BLaER1 (cell line): ENCODE data around the gene HNRNPAB.

Experiments
- H3K27ac ChIP-seq: shearing (Covaris generic); formaldehyde crosslinking; 2 replicates; pipeline ENCODE4 v1.8.1; 2022
- H3K27me3 ChIP-seq: shearing (Covaris generic); formaldehyde crosslinking; 2 replicates; pipeline ENCODE4 v1.8.1; 2022
- H3K36me3 ChIP-seq: shearing (Covaris generic); formaldehyde crosslinking; 2 replicates; pipeline ENCODE4 v1.8.1; 2022
- H3K4me1 ChIP-seq: shearing (Covaris generic); formaldehyde crosslinking; 2 replicates; pipeline ENCODE4 v1.8.1; 2022
- H3K4me2 ChIP-seq: shearing (Covaris generic); formaldehyde crosslinking; 2 replicates; pipeline ENCODE4 v1.8.1; 2022
- H3K4me3 ChIP-seq: shearing (Covaris generic); formaldehyde crosslinking; 2 replicates; pipeline ENCODE4 v1.8.1; 2022
- H3K9ac ChIP-seq: shearing (Covaris generic); formaldehyde crosslinking; 2 replicates; pipeline ENCODE4 v1.8.1; 2022
- H3K9me3 ChIP-seq: shearing (Covaris generic); formaldehyde crosslinking; 2 replicates; pipeline ENCODE4 v1.8.1; 2022
- H4K20me1 ChIP-seq: shearing (Covaris generic); formaldehyde crosslinking; 2 replicates; pipeline ENCODE4 v1.8.1; 2022
- Cebpa-rat ChIP-seq: shearing (Covaris generic); IDR thresholded peaks from 2 replicates; pipeline ENCODE4 v1.8.1; 2022

Gene HNRNPAB

GRCh38 chr5:178180141-178180863 is 24.0 kb upstream of the HNRNPAB start:
- H3K4me3 ChIP-seq, result no peak overlapping the region
- peaks cover 8% of the 10 kb centered on the region for H3K4me1 ChIP-seq
- H3K27ac ChIP-seq, result no peak overlapping the region
- no peak overlapping the region for H3K4me2 ChIP-seq
- no peaks in the 10 kb centered on the region for H3K36me3 ChIP-seq
- H4K20me1 ChIP-seq, result no peaks in the 10 kb centered on the region
- no peaks in the 10 kb centered on the region for H3K27me3 ChIP-seq
- TF ChIP-seq Cebpa-rat, result no peak
- H3K9me3 ChIP-seq, result no peaks in the 10 kb centered on the region
- no peak overlapping the region for H3K9ac ChIP-seq

- TF ChIP-seq Cebpa-rat, result no peak
- H4K20me1 ChIP-seq, result no peaks in the 10 kb centered on the region
- H3K27ac ChIP-seq, result no peak overlapping the region
- peak overlapping the region; percentile 36 for H3K4me2 ChIP-seq
- no peak overlapping the region for H3K4me3 ChIP-seq
- H3K27me3 ChIP-seq, result no peaks in the 10 kb centered on the region
- H3K9ac ChIP-seq, result no peak overlapping the region
- no peaks in the 10 kb centered on the region for H3K36me3 ChIP-seq
- no peaks in the 10 kb centered on the region for H3K9me3 ChIP-seq
- peaks cover 8% of the 10 kb centered on the region for H3K4me1 ChIP-seq
These were observed 22.0 kb upstream of the HNRNPAB start for GRCh38 chr5:178182158-178182876.

- no peaks in the 10 kb centered on the region for H3K9me3 ChIP-seq
- no peak overlapping the region for H3K4me3 ChIP-seq
- H3K27ac ChIP-seq, result no peak overlapping the region
- no peaks in the 10 kb centered on the region for H3K36me3 ChIP-seq
- H4K20me1 ChIP-seq, result no peaks in the 10 kb centered on the region
- H3K9ac ChIP-seq, result no peak overlapping the region
- TF ChIP-seq Cebpa-rat, result no peak
- H3K27me3 ChIP-seq, result no peaks in the 10 kb centered on the region
- no peak overlapping the region for H3K4me2 ChIP-seq
- H3K4me1 ChIP-seq, result peaks cover 8% of the 10 kb centered on the region
These were observed 17.9 kb upstream of the HNRNPAB start for GRCh38 chr5:178186427-178186826.

GRCh38 chr5:178187014-178187413 is 17.3 kb upstream of the HNRNPAB start, which contains the start of gene GMCL2:
GMCL2 (minus strand) TSS chr5:178187371; CDS start chr5:178187299, 72 bp downstream.
- Histone ChIP-seq H3K36me3 (no peaks in the 10 kb centered on the region), H3K9me3 (no peaks in the 10 kb centered on the region), H3K27ac (no peak within 1 kb of the TSS), H3K4me1 (peaks cover 7% of the 10 kb centered on the region), H3K9ac (no peak within 1 kb of the TSS), H3K27me3 (no peaks in the 10 kb centered on the region), H4K20me1 (no peaks in the 10 kb centered on the region), H3K4me2 (no peak within 1 kb of the TSS), H3K4me3 (no peak within 1 kb of the TSS)
- TF ChIP-seq Cebpa-rat, result no peak

GRCh38 chr5:178189433-178189832 is 14.9 kb upstream of the HNRNPAB start:
- H3K4me2 ChIP-seq, result no peak overlapping the region
- TF ChIP-seq Cebpa-rat, result no peak
- peaks cover 13% of the 10 kb centered on the region for H3K4me1 ChIP-seq
- H3K4me3 ChIP-seq, result no peak overlapping the region
- no peak overlapping the region for H3K9ac ChIP-seq
- no peaks in the 10 kb centered on the region; the same call in 1 of the 2 replicates for H3K9me3 ChIP-seq
- H3K27ac ChIP-seq, result no peak overlapping the region
- H3K27me3 ChIP-seq, result no peaks in the 10 kb centered on the region
- no peaks in the 10 kb centered on the region for H4K20me1 ChIP-seq
- H3K36me3 ChIP-seq, result no peaks in the 10 kb centered on the region

GRCh38 chr5:178191661-178192060 is 12.7 kb upstream of the HNRNPAB start:
- no peaks in the 10 kb centered on the region; the same call in 1 of the 2 replicates for H3K9me3 ChIP-seq
- H3K9ac ChIP-seq, result no peak overlapping the region
- H3K4me1 ChIP-seq, result peaks cover 17% of the 10 kb centered on the region
- no peaks in the 10 kb centered on the region for H4K20me1 ChIP-seq
- H3K4me2 ChIP-seq, result no peak overlapping the region
- H3K27ac ChIP-seq, result no peak overlapping the region
- no peak overlapping the region for H3K4me3 ChIP-seq
- TF ChIP-seq Cebpa-rat, result no peak
- H3K36me3 ChIP-seq, result no peaks in the 10 kb centered on the region
- H3K27me3 ChIP-seq, result no peaks in the 10 kb centered on the region

GRCh38 chr5:178192244-178192643 is 12.1 kb upstream of the HNRNPAB start:
- Histone ChIP-seq H3K9me3 (no peaks in the 10 kb centered on the region; the same call in 1 of the 2 replicates), H3K36me3 (no peaks in the 10 kb centered on the region), H3K4me3 (no peak overlapping the region), H3K27ac (no peak overlapping the region), H3K4me1 (peaks cover 17% of the 10 kb centered on the region), H3K9ac (no peak overlapping the region), H3K27me3 (no peaks in the 10 kb centered on the region), H3K4me2 (no peak overlapping the region), H4K20me1 (no peaks in the 10 kb centered on the region)
- no peak for TF ChIP-seq Cebpa-rat

- H3K27ac ChIP-seq, result no peak overlapping the region
- H3K9ac ChIP-seq, result no peak overlapping the region
- no peaks in the 10 kb centered on the region; the same call in 1 of the 2 replicates for H3K9me3 ChIP-seq
- H4K20me1 ChIP-seq, result no peaks in the 10 kb centered on the region
- H3K36me3 ChIP-seq, result no peaks in the 10 kb centered on the region
- no peak for TF ChIP-seq Cebpa-rat
- H3K4me3 ChIP-seq, result no peak overlapping the region
- no peaks in the 10 kb centered on the region for H3K27me3 ChIP-seq
- H3K4me1 ChIP-seq, result peaks cover 17% of the 10 kb centered on the region
- H3K4me2 ChIP-seq, result no peak overlapping the region
These were observed 11.5 kb upstream of the HNRNPAB start for GRCh38 chr5:178192787-178193186.

GRCh38 chr5:178193251-178193809 is 11.0 kb upstream of the HNRNPAB start:
- H3K9me3 ChIP-seq, result no peaks in the 10 kb centered on the region; the same call in 1 of the 2 replicates
- peak overlapping the region; percentile 61 for H3K4me2 ChIP-seq
- H3K4me3 ChIP-seq, result no peak overlapping the region
- no peak overlapping the region for H3K9ac ChIP-seq
- peaks cover 17% of the 10 kb centered on the region for H3K4me1 ChIP-seq
- H3K27me3 ChIP-seq, result no peaks in the 10 kb centered on the region
- TF ChIP-seq Cebpa-rat, result no peak
- H3K27ac ChIP-seq, result no peak overlapping the region
- no peaks in the 10 kb centered on the region for H3K36me3 ChIP-seq
- H4K20me1 ChIP-seq, result no peaks in the 10 kb centered on the region

GRCh38 chr5:178194026-178194425 is 10.3 kb upstream of the HNRNPAB start:
- H3K36me3 ChIP-seq, result no peaks in the 10 kb centered on the region
- H3K4me2 ChIP-seq, result peak overlapping the region; percentile 61
- H4K20me1 ChIP-seq, result no peaks in the 10 kb centered on the region
- peak overlapping the region; percentile 8; the same call in 1 of the 2 replicates for H3K27ac ChIP-seq
- no peak for TF ChIP-seq Cebpa-rat
- H3K4me1 ChIP-seq, result peaks cover 17% of the 10 kb centered on the region
- H3K9ac ChIP-seq, result peak overlapping the region; percentile 11; the same call in 1 of the 2 replicates
- H3K27me3 ChIP-seq, result no peaks in the 10 kb centered on the region
- H3K4me3 ChIP-seq, result no peak overlapping the region
- H3K9me3 ChIP-seq, result no peaks in the 10 kb centered on the region; the same call in 1 of the 2 replicates
